Astrocyte of the cerebellum (primary cell): ENCODE data around the gene RBMS1.
A peak's percentile ranks its signal among the peaks of the same experiment; 100 is the strongest.

Source experiments
- DNase-seq: peaks from one replicate; pipeline ENCODE4 v3.0.0-alpha.2; 2011; ENCODE audit warnings: low read depth
- H3K4me3 ChIP-seq: 2 replicates; pipeline ENCODE4 v1.5.1; 2011; ENCODE audit warnings: mild to moderate bottlenecking, low read depth, low read length, moderate library complexity
- in situ Hi-C: cut with HindIII; loops from 2 replicates; pipeline ENCODE4 v1.10.0; 2017; ENCODE audit warnings: low sequenced_read_pairs
- TF ChIP-seq, protein P1 (sequence below): IDR thresholded peaks from 2 replicates; pipeline ENCODE4 v1.5.1; 2012; ENCODE audit warnings: low read length, low read depth, moderate library complexity, mild to moderate bottlenecking; ENCODE audit errors: missing control alignments

Gene RBMS1

GRCh38 chr2:160533482-160533881, 39.9 kb upstream of the RBMS1 start:
- TF ChIP-seq, protein P1, sequence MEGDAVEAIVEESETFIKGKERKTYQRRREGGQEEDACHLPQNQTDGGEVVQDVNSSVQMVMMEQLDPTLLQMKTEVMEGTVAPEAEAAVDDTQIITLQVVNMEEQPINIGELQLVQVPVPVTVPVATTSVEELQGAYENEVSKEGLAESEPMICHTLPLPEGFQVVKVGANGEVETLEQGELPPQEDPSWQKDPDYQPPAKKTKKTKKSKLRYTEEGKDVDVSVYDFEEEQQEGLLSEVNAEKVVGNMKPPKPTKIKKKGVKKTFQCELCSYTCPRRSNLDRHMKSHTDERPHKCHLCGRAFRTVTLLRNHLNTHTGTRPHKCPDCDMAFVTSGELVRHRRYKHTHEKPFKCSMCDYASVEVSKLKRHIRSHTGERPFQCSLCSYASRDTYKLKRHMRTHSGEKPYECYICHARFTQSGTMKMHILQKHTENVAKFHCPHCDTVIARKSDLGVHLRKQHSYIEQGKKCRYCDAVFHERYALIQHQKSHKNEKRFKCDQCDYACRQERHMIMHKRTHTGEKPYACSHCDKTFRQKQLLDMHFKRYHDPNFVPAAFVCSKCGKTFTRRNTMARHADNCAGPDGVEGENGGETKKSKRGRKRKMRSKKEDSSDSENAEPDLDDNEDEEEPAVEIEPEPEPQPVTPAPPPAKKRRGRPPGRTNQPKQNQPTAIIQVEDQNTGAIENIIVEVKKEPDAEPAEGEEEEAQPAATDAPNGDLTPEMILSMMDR = no peak
- H3K4me3 ChIP-seq = no peak overlapping the region

DNA sequence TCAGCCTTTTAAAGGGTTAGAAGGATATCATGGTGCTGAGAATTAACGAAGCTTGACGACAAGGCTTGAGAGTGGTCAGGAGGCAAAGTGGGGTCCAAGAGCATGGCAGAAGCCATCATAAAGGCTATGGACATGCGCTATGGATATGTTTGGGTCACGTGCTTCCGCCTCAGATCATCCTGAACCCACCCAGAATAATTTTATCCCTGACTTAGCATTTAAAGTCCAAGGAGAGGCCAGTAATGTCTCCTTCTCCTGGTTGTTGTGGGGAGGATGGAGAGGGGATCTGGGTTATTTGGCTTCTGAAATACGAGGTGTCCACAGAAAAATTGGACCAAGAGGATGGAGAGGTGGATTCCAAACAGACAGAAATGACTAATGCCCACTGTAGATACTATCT, 38.8 kb upstream of the RBMS1 start:
- TF ChIP-seq, protein P1 = no peak

More at GRCh38 chr2:160533482-160533881, 39.9 kb upstream of the RBMS1 start:
- no peak for DNase-seq
- in situ Hi-C loops = no loop called here

GRCh38 chr2:160522951-160523710, 29.5 kb upstream of the RBMS1 start:
- in situ Hi-C loops = no loop called here
- no peak overlapping the region for H3K4me3 ChIP-seq
- TF ChIP-seq, protein P1 = no peak
- peak; percentile 60 for DNase-seq

More for the DNA sequence above, 38.8 kb upstream of the RBMS1 start:
- in situ Hi-C loops = no loop called here
- DNase-seq = no peak
- H3K4me3 ChIP-seq = no peak overlapping the region

- in situ Hi-C loops = no loop called here
- no peak for DNase-seq
- TF ChIP-seq, protein P1 = no peak
- no peak overlapping the region for H3K4me3 ChIP-seq
These were observed 24.1 kb upstream of the RBMS1 start for GRCh38 chr2:160517731-160518130.

GRCh38 chr2:160516547-160517365, 23.1 kb upstream of the RBMS1 start:
- no peak overlapping the region for H3K4me3 ChIP-seq
- in situ Hi-C loops = no loop called here
- peak; percentile 64 for DNase-seq
- TF ChIP-seq, protein P1 = no peak

- TF ChIP-seq, protein P1 = no peak
- DNase-seq = no peak
- H3K4me3 ChIP-seq = no peak overlapping the region
- in situ Hi-C loops = no loop called here
These were observed 21.5 kb upstream of the RBMS1 start for GRCh38 chr2:160515120-160515519.
